ENCODE measurements around the gene SOX12.

The SOX12 gene

DNA sequence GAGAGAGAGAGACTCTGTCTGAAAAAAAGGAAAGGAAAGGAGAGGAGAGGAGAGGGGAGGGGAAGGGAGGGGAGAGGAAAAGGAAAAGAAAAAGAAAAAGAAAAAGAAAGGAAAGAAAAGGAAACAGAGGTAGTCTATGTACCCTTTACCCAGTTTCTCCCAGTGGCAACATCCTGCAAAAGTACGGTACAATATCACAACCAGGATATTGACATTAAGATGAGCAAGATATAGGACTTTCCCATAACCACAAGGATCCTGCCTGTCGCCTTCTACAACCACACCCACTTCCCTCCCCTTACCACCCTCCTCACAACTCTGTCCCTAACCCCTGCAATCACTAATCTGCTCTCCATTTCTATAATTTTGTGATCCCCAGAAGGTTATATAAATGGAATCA, 38.8 kb upstream of the SOX12 start:
- no peak for DNase-seq (ENCODE audit: low read depth, low spot score)
- TF ChIP-seq FOXP2 (optimal IDR thresholded peaks at IDR 0.05; ENCODE audit: control extremely low read depth, extremely low read length, insufficient read depth) (no peak), EZH2 (IDR thresholded peaks at IDR 0.05) (no peak), POLR2AphosphoS5 (IDR thresholded peaks at IDR 0.05; ENCODE audit: borderline replicate concordance, low read depth, low read length) (no peak)
- no peak overlapping the region for H3K4me3 ChIP-seq
- H3K27ac ChIP-seq = no peak overlapping the region
- no peak overlapping the region for H3K9ac ChIP-seq (ENCODE audit: insufficient read length)
- no peaks in the 10 kb centered on the region for H3K9me3 ChIP-seq (ENCODE audit: low read depth, low read length)
- H3K36me3 ChIP-seq (ENCODE audit: insufficient read depth, low read length) = no peaks in the 10 kb centered on the region

DNA sequence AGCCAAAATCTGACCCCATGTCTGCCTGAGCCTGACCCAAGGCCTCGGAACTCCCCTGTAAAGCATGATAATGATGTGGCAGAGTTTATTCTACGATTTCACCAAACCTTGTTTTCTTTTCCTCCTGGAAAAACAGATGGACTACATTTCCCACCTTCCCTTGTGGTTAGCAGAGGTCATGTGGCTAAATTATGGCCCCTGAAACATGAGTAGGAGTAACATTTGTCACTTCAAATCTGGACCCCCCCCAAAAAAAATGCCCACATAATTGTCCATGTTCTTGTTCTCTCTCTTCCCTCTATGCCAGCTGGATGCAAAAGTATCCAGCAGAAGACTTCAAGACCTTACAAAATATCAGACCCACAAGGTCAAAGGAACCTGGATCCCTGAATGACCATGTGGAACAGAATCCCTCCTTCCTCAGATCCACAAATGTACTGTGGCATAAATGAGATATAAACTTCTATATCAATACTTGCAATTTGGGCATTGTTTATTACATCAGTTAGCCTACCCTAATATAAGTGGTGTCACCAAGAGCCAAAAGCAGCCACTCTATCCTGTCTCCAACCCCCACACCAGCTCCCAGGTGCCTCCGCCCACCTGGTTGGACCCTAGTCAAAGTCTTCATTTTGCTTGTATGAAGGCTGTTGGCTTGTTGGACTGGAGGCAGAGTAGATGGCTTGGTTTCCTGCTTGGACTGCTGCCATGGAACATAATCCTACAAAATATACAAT, 36.2 kb upstream of the SOX12 start:
- H3K27ac ChIP-seq = no peak overlapping the region
- DNase-seq (ENCODE audit: low read depth, low spot score) = no peak
- no peaks in the 10 kb centered on the region for H3K9me3 ChIP-seq (ENCODE audit: low read depth, low read length)
- H3K36me3 ChIP-seq (ENCODE audit: insufficient read depth, low read length) = no peaks in the 10 kb centered on the region
- H3K4me3 ChIP-seq = peak overlapping the region; percentile 95
- H3K9ac ChIP-seq (ENCODE audit: insufficient read length) = no peak overlapping the region
- TF ChIP-seq POLR2AphosphoS5 (IDR thresholded peaks at IDR 0.05; ENCODE audit: borderline replicate concordance, low read depth, low read length) (no peak), EZH2 (IDR thresholded peaks at IDR 0.05) (no peak), FOXP2 (optimal IDR thresholded peaks at IDR 0.05; ENCODE audit: control extremely low read depth, extremely low read length, insufficient read depth) (no peak)

GRCh38 chr20:289693-290083, 35.7 kb upstream of the SOX12 start:
- Histone ChIP-seq H3K9ac (ENCODE audit: insufficient read length) (peak overlapping the region; percentile 88), H3K9me3 (ENCODE audit: low read depth, low read length) (no peaks in the 10 kb centered on the region), H3K36me3 (ENCODE audit: insufficient read depth, low read length) (no peaks in the 10 kb centered on the region), H3K27ac (peak overlapping the region; percentile 75), H3K4me3 (peak overlapping the region; percentile 95)
- no peak for DNase-seq (ENCODE audit: low read depth, low spot score)
- no peak for TF ChIP-seq POLR2AphosphoS5 (IDR thresholded peaks at IDR 0.05; ENCODE audit: borderline replicate concordance, low read depth, low read length)
- TF ChIP-seq EZH2 (IDR thresholded peaks at IDR 0.05) = no peak
- no peak for TF ChIP-seq FOXP2 (optimal IDR thresholded peaks at IDR 0.05; ENCODE audit: control extremely low read depth, extremely low read length, insufficient read depth)

GRCh38 chr20:290084-290831, 35.1 kb upstream of the SOX12 start, which contains the start of gene C20orf96:
TSS of gene C20orf96 (minus strand) at chr20:290750. CDS start at chr20:290610, 140 bp downstream.
- no peaks in the 10 kb centered on the region for H3K36me3 ChIP-seq (ENCODE audit: insufficient read depth, low read length)
- peak within 1 kb of the TSS; percentile 95 for H3K4me3 ChIP-seq
- DNase-seq (ENCODE audit: low read depth, low spot score) = peak; percentile 67
- no peak for TF ChIP-seq EZH2 (IDR thresholded peaks at IDR 0.05)
- peak; percentile 77 for TF ChIP-seq POLR2AphosphoS5 (IDR thresholded peaks at IDR 0.05; ENCODE audit: borderline replicate concordance, low read depth, low read length)
- TF ChIP-seq FOXP2 (optimal IDR thresholded peaks at IDR 0.05; ENCODE audit: control extremely low read depth, extremely low read length, insufficient read depth) = no peak
- peak within 1 kb of the TSS; percentile 88 for H3K9ac ChIP-seq (ENCODE audit: insufficient read length)
- peak within 1 kb of the TSS; percentile 75 for H3K27ac ChIP-seq
- no peaks in the 10 kb centered on the region for H3K9me3 ChIP-seq (ENCODE audit: low read depth, low read length)

DNA sequence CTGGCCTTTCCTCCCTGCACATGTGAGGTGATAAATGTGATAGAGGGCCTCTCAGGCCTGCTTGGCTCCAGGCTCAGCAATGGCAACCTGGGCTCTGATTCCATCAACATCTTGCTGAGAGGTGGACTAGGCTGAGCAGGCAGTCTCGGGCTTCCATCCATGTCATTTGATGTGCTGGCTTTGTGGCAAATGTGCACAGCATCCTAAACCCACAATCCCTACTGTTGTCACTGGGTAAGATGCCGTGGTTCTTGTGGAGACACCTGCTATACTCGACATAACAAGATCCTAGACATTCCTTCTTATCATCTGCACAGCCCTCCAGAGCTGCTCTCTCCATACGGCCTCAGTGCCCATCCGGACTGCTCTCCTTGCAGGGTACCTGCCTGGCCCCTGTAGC, 30.8 kb upstream of the SOX12 start:
- H3K4me3 ChIP-seq = no peak overlapping the region
- H3K27ac ChIP-seq = no peak overlapping the region
- TF ChIP-seq EZH2 (IDR thresholded peaks at IDR 0.05) = no peak
- TF ChIP-seq FOXP2 (optimal IDR thresholded peaks at IDR 0.05; ENCODE audit: control extremely low read depth, extremely low read length, insufficient read depth) = no peak
- no peak for TF ChIP-seq POLR2AphosphoS5 (IDR thresholded peaks at IDR 0.05; ENCODE audit: borderline replicate concordance, low read depth, low read length)
- no peaks in the 10 kb centered on the region for H3K9me3 ChIP-seq (ENCODE audit: low read depth, low read length)
- DNase-seq (ENCODE audit: low read depth, low spot score) = no peak
- H3K36me3 ChIP-seq (ENCODE audit: insufficient read depth, low read length) = peaks cover 1% of the 10 kb centered on the region; the same call in 1 of the 2 replicates
- H3K9ac ChIP-seq (ENCODE audit: insufficient read length) = no peak overlapping the region

DNA sequence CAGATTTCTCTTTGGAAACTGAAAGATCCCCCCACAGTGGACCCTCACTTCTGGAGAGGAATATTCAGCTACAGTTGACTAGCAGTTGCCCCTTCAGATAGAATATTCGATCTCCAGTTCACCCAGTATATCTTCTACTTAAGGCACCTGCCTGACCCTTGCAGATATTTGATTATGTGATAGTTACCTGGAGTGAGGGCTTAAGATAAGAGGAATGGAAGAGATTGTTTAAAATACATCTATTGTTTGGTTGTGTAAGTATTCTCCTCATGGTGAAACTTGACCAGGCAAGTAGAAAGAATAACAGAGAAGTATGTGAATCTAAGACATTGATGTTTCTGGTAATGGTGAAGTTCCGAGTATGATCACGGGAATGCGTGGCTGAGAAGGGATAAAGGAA, 29.5 kb upstream of the SOX12 start:
- TF ChIP-seq EZH2 (IDR thresholded peaks at IDR 0.05) (no peak), POLR2AphosphoS5 (IDR thresholded peaks at IDR 0.05; ENCODE audit: borderline replicate concordance, low read depth, low read length) (no peak), FOXP2 (optimal IDR thresholded peaks at IDR 0.05; ENCODE audit: control extremely low read depth, extremely low read length, insufficient read depth) (no peak)
- H3K9ac ChIP-seq (ENCODE audit: insufficient read length) = no peak overlapping the region
- peaks cover 9% of the 10 kb centered on the region; the same call in 1 of the 2 replicates for H3K36me3 ChIP-seq (ENCODE audit: insufficient read depth, low read length)
- no peaks in the 10 kb centered on the region for H3K9me3 ChIP-seq (ENCODE audit: low read depth, low read length)
- DNase-seq (ENCODE audit: low read depth, low spot score) = no peak
- no peak overlapping the region for H3K4me3 ChIP-seq
- no peak overlapping the region for H3K27ac ChIP-seq

GRCh38 chr20:297098-297924, 28.0 kb upstream of the SOX12 start, which contains the start of gene ZCCHC3:
TSS of gene ZCCHC3 (plus strand) at chr20:297570. CDS start at chr20:297587, 17 bp downstream.
- peak; percentile 86 for TF ChIP-seq POLR2AphosphoS5 (IDR thresholded peaks at IDR 0.05; ENCODE audit: borderline replicate concordance, low read depth, low read length)
- TF ChIP-seq EZH2 (IDR thresholded peaks at IDR 0.05) = no peak
- TF ChIP-seq FOXP2 (optimal IDR thresholded peaks at IDR 0.05; ENCODE audit: control extremely low read depth, extremely low read length, insufficient read depth) = no peak
- Histone ChIP-seq H3K9ac (ENCODE audit: insufficient read length) (peak within 1 kb of the TSS; percentile 97), H3K4me3 (peak within 1 kb of the TSS; percentile 99), H3K27ac (peak within 1 kb of the TSS; percentile 92), H3K9me3 (ENCODE audit: low read depth, low read length) (no peaks in the 10 kb centered on the region), H3K36me3 (ENCODE audit: insufficient read depth, low read length) (peaks cover 9% of the 10 kb centered on the region; the same call in 1 of the 2 replicates)
- no peak for DNase-seq (ENCODE audit: low read depth, low spot score)
